PC-9 (cell line): ENCODE results near the gene SSR3. TPM values are rescaled to one million over a fixed set of nuclear protein-coding genes. Genes with fewer than 3 reads are reported as not detected.

Experiments
- BruUV-seq: library from RNA; stranded (reverse); fragments of 400-500 nt; replicated peaks from 2 replicates; lab custom pipeline; 2021; lab: Mats Ljungman, UMichigan
- CTCF ChIA-PET: fragments of 300-600 bp; sonication (Branson Sonifier 250); formaldehyde crosslinking; loops from one replicate; lab custom pipeline; 2022; ENCODE audit warnings: antibody characterized with exemption; lab: Charles Lee
- POLR2A ChIA-PET: fragments of 300-600 bp; sonication (Branson Sonifier 250); formaldehyde crosslinking; loops from one replicate; lab custom pipeline; 2022; ENCODE audit warnings: antibody characterized with exemption; ENCODE audit not compliant: unreplicated experiment; lab: Charles Lee
- DNase-seq, 2 experiments: peaks; one replicate each; pipeline versions ENCODE4 v3.0.0 to v3.0.0-alpha.2; 2015 to 2022; ENCODE audit warnings: mixed read lengths in 1 of 2
- H2AFZ ChIP-seq: fragments of 200-600 bp; sonication (generic); 2 replicates; pipeline ENCODE4 v1.8.1; 2017; ENCODE audit warnings: antibody characterized with exemption
- H3F3A ChIP-seq: fragments of 200-600 bp; sonication (generic); 2 replicates; pipeline ENCODE4 v1.8.1; 2017; ENCODE audit warnings: antibody characterized with exemption, mild to moderate bottlenecking, low read depth; ENCODE audit not compliant: insufficient read depth
- H3K27ac ChIP-seq: fragments of 200-600 bp; sonication (generic); 2 replicates; pipeline ENCODE4 v1.6.1; 2016; ENCODE audit warnings: mixed run types
- H3K27me3 ChIP-seq: fragments of 200-600 bp; sonication (generic); 2 replicates; pipeline ENCODE4 v1.6.1; 2016; ENCODE audit warnings: low read depth, mixed run types; ENCODE audit not compliant: insufficient read depth
- H3K36me3 ChIP-seq: fragments of 200-600 bp; sonication (generic); 2 replicates; pipeline ENCODE4 v1.6.1; 2016; ENCODE audit warnings: low read depth, mixed run types
- H3K4me1 ChIP-seq: fragments of 200-600 bp; sonication (generic); replicated peaks from 2 replicates; pipeline ENCODE4 v1.6.1; 2016; ENCODE audit warnings: mixed run types; ENCODE audit not compliant: insufficient read depth
- H3K4me2 ChIP-seq: fragments of 200-600 bp; sonication (generic); 2 replicates; pipeline ENCODE4 v1.6.1; 2017; ENCODE audit warnings: mixed run types
- H3K4me3 ChIP-seq: fragments of 200-600 bp; sonication (generic); 2 replicates; pipeline ENCODE4 v1.6.1; 2016; ENCODE audit warnings: mixed run types
- H3K79me2 ChIP-seq: fragments of 200-600 bp; sonication (generic); 2 replicates; pipeline ENCODE4 v1.6.1; 2017; ENCODE audit warnings: low read depth, mixed run types
- H3K9me2 ChIP-seq: fragments of 200-600 bp; sonication (generic); 2 replicates; pipeline ENCODE4 v1.8.1; 2017; ENCODE audit warnings: mild to moderate bottlenecking; ENCODE audit not compliant: insufficient read depth
- H3K9me3 ChIP-seq: fragments of 200-600 bp; sonication (generic); 2 replicates; pipeline ENCODE4 v1.8.1; 2016; ENCODE audit warnings: low read depth; ENCODE audit not compliant: insufficient read depth
- H4K20me1 ChIP-seq: fragments of 200-600 bp; sonication (generic); 2 replicates; pipeline ENCODE4 v1.8.1; 2017; ENCODE audit not compliant: insufficient read depth
- EZH2 ChIP-seq: fragments of 200-600 bp; sonication (generic); IDR thresholded peaks from 2 replicates; pipeline ENCODE4 v1.8.0; 2017; ENCODE audit warnings: antibody characterized with exemption, low read depth
- intact Hi-C: fragments of 100-400 bp; cut with micrococcal nuclease; formaldehyde crosslinking; loops from one replicate; pipeline ENCODE4 v1.10.0; 2022; ENCODE audit not compliant: unreplicated experiment
- total RNA-seq: library from RNA; stranded (reverse); gene quantifications from 2 replicates; pipeline ENCODE4 v1.2.3, GENCODE V29; 2021
- TF ChIP-seq, protein P1 (sequence below): fragments of 200-600 bp; sonication (generic); conservative IDR thresholded peaks from 2 replicates; pipeline ENCODE4 v1.6.1; 2017; ENCODE audit warnings: mixed run types, antibody characterized with exemption, mild to moderate bottlenecking, moderate library complexity

Gene SSR3
- total RNA-seq, 1 experiment from 2014 or later, result 152 TPM

DNA sequence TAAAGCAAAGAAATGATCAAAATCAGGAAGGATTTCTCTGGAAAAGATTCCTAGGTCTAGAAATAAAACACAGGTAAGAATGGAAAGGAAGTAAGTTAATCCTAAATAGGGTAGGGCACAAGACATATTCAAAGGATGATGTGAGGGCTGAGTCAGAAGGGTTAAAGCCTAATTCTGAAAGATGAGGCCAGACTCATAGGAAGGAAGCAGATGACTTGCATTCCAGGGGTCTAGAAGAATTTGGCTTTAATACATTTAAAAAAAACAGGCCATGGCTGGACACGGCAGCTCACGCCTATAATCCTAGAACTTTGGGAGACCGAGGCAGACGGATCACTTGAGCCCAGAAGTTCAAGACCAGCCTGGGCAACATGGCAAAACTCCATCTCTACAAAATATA is 3.2 kb downstream of the SSR3 start:
- intact Hi-C loops, result no loop called here
- ChIA-PET POLR2A (no interaction called here), CTCF (no interaction called here)
- Histone ChIP-seq H3K27me3 (no peaks in the 10 kb centered on the region), H3K36me3 (peaks cover 69% of the 10 kb centered on the region), H2AFZ (no peak overlapping the region), H3F3A (peaks cover 13% of the 10 kb centered on the region), H3K4me1 (peaks cover 35% of the 10 kb centered on the region), H3K79me2 (peaks cover 82% of the 10 kb centered on the region), H3K9me3 (no peaks in the 10 kb centered on the region), H3K4me2 (peak overlapping the region; percentile 12), H3K27ac (no peak overlapping the region), H3K4me3 (no peak overlapping the region), H4K20me1 (peaks cover 29% of the 10 kb centered on the region; the same call in 1 of the 2 replicates), H3K9me2 (no peaks in the 10 kb centered on the region)
- BruUV-seq, result no TSS peak
- peak in 1 of 2 experiments; percentile 42 for DNase-seq
- TF ChIP-seq, protein P1, sequence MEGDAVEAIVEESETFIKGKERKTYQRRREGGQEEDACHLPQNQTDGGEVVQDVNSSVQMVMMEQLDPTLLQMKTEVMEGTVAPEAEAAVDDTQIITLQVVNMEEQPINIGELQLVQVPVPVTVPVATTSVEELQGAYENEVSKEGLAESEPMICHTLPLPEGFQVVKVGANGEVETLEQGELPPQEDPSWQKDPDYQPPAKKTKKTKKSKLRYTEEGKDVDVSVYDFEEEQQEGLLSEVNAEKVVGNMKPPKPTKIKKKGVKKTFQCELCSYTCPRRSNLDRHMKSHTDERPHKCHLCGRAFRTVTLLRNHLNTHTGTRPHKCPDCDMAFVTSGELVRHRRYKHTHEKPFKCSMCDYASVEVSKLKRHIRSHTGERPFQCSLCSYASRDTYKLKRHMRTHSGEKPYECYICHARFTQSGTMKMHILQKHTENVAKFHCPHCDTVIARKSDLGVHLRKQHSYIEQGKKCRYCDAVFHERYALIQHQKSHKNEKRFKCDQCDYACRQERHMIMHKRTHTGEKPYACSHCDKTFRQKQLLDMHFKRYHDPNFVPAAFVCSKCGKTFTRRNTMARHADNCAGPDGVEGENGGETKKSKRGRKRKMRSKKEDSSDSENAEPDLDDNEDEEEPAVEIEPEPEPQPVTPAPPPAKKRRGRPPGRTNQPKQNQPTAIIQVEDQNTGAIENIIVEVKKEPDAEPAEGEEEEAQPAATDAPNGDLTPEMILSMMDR, result no peak
- TF ChIP-seq EZH2, result no peak

DNA sequence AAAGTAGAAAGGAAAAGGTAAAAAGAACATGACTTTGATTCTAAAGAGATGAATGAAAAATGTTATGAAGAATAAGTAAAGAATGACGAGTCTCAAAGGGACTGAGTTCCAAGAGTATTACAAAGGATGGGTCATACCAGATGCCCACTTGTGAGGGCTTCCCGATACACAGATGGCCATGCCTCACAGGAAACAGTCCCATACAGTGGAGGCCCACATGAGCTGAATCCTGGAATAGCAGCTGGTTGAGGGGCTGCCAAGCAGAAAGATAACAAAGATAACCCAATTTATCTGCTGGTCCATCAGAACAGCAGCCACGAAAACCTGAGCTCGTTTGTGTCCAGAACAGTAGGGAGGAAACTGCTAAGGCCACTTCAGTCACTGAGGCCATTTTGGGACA is 3.7 kb downstream of the SSR3 start:
- DNase-seq, result no peak
- H3K4me3 ChIP-seq, result no peak overlapping the region
- no peaks in the 10 kb centered on the region for H3K27me3 ChIP-seq
- no peak overlapping the region for H3K27ac ChIP-seq
- peaks cover 35% of the 10 kb centered on the region for H3K4me1 ChIP-seq
- peaks cover 74% of the 10 kb centered on the region for H3K36me3 ChIP-seq
- H3K9me3 ChIP-seq, result no peaks in the 10 kb centered on the region
- peak overlapping the region; percentile 12; the same call in 1 of the 2 replicates for H3K4me2 ChIP-seq
- H2AFZ ChIP-seq, result no peak overlapping the region
- ChIA-PET POLR2A (no interaction called here), CTCF (no interaction called here)
- H3K9me2 ChIP-seq, result no peaks in the 10 kb centered on the region
- intact Hi-C loops, result no loop called here
- H4K20me1 ChIP-seq, result peaks cover 29% of the 10 kb centered on the region; the same call in 1 of the 2 replicates
- TF ChIP-seq, protein P1, result no peak
- no peak for TF ChIP-seq EZH2
- H3F3A ChIP-seq, result peaks cover 14% of the 10 kb centered on the region
- no TSS peak for BruUV-seq
- peaks cover 87% of the 10 kb centered on the region for H3K79me2 ChIP-seq

DNA sequence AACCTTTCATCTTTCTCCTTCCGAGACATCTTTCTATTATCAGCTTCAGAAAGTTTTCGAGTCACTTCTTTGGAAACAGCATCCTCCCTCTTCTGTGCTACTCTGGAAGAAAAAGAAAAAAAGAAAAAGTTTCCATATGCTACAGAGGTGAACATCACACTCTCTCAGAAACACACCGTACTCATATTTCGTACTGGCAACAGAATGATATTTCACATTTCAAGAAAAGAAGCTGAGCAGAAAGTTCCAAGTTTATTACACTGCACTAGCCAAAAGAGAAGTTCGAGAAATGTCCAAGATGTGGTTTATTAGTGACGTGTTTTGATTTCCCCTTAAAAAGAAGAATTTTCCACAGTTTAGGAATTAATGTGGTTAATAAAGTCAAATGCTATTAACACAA is 6.0 kb downstream of the SSR3 start:
- no peak for TF ChIP-seq EZH2
- TF ChIP-seq, protein P1, result no peak
- Histone ChIP-seq H3K27me3 (no peaks in the 10 kb centered on the region), H3F3A (peaks cover 17% of the 10 kb centered on the region), H3K4me1 (peaks cover 26% of the 10 kb centered on the region), H3K9me2 (no peaks in the 10 kb centered on the region), H4K20me1 (peaks cover 29% of the 10 kb centered on the region; the same call in 1 of the 2 replicates), H2AFZ (no peak overlapping the region), H3K36me3 (peaks cover 95% of the 10 kb centered on the region), H3K27ac (no peak overlapping the region), H3K4me2 (no peak overlapping the region), H3K79me2 (peaks cover 91% of the 10 kb centered on the region), H3K4me3 (no peak overlapping the region), H3K9me3 (no peaks in the 10 kb centered on the region)
- BruUV-seq, result no TSS peak
- DNase-seq, result peak in 1 of 2 experiments; percentile 10
- ChIA-PET POLR2A (interaction anchor here (0.7 kb wide), 1 partner anchor 77 kb away, joined by 5 read pairs; no protein-coding TSS in a partner anchor), CTCF (interaction anchor here (0.6 kb wide), 2 partner anchors 13 to 466 kb away, joined by 6 to 8 read pairs; no protein-coding TSS in a partner anchor)
- intact Hi-C loops, result no loop called here
